HEK293 (cell line): ENCODE results near the gene ABCB9.

Source experiments
- KLF9 ChIP-seq: fragments of 450-650 bp; formaldehyde crosslinking; IDR thresholded peaks from 2 replicates; pipeline ENCODE4 v1.5.1; 2016; ENCODE audit warnings: missing biosample characterization, missing genetic modification characterization, low read depth
- TCF7L2 ChIP-seq: IDR thresholded peaks from 2 replicates; pipeline ENCODE4 v1.6.1; 2011; ENCODE audit warnings: low read depth, mild to moderate bottlenecking, inconsistent platforms, low read length, moderate library complexity, borderline replicate concordance
- TF ChIP-seq, protein P1 (sequence below): fragments of 450-650 bp; formaldehyde crosslinking; IDR thresholded peaks from 2 replicates; pipeline ENCODE4 v1.5.1; 2016; ENCODE audit warnings: missing biosample characterization, missing genetic modification characterization
- TF ChIP-seq, protein P2 (sequence below): fragments of 450-650 bp; formaldehyde crosslinking; IDR thresholded peaks from 2 replicates; pipeline ENCODE4 v1.5.1; 2016; ENCODE audit warnings: missing biosample characterization, missing genetic modification characterization

DNA sequence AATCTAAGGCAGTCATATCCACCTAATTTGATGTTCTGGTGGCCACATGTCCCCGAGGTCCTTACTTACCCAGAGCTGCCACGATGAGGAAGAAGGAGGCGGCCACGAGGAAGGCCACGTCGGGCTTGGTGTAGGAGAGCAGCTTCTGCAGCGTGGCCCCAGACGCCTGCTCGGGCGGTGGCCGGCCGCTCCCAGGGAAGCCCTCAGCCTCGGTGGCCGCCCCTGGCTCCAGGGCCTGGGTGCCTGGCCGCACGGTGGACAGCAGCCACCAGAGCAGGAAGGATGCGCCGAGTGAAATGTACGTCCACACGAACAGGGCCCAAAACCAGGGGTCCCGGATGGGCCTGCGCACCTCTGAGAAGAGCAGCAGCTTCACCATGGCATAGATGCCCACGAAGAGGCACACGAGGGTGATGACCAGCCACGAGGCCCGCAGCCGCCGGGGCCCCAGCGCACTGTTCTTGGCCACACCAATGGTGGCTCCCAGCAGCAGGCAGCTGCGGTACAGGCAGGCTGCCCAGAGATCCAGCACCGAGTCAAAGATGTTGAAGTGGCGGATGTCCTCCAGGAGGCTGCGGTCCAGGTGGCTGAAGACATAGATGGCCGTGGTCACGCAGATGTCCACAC lies 6.6 kb downstream of the ABCB9 start:
- TF ChIP-seq, protein P1, sequence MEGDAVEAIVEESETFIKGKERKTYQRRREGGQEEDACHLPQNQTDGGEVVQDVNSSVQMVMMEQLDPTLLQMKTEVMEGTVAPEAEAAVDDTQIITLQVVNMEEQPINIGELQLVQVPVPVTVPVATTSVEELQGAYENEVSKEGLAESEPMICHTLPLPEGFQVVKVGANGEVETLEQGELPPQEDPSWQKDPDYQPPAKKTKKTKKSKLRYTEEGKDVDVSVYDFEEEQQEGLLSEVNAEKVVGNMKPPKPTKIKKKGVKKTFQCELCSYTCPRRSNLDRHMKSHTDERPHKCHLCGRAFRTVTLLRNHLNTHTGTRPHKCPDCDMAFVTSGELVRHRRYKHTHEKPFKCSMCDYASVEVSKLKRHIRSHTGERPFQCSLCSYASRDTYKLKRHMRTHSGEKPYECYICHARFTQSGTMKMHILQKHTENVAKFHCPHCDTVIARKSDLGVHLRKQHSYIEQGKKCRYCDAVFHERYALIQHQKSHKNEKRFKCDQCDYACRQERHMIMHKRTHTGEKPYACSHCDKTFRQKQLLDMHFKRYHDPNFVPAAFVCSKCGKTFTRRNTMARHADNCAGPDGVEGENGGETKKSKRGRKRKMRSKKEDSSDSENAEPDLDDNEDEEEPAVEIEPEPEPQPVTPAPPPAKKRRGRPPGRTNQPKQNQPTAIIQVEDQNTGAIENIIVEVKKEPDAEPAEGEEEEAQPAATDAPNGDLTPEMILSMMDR (tag by site-specific recombination): no peak
- TF ChIP-seq, protein P2, sequence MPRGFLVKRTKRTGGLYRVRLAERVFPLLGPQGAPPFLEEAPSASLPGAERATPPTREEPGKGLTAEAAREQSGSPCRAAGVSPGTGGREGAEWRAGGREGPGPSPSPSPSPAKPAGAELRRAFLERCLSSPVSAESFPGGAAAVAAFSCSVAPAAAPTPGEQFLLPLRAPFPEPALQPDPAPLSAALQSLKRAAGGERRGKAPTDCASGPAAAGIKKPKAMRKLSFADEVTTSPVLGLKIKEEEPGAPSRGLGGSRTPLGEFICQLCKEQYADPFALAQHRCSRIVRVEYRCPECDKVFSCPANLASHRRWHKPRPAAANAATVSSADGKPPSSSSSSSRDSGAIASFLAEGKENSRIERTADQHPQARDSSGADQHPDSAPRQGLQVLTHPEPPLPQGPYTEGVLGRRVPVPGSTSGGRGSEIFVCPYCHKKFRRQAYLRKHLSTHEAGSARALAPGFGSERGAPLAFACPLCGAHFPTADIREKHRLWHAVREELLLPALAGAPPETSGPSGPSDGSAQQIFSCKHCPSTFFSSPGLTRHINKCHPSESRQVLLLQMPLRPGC (tag by site-specific recombination): no peak
- no peak for TF ChIP-seq TCF7L2
- no peak for TF ChIP-seq KLF9 (tag by site-specific recombination)
